ENCODE measurements around the gene YWHAH.

The YWHAH gene

DNA sequence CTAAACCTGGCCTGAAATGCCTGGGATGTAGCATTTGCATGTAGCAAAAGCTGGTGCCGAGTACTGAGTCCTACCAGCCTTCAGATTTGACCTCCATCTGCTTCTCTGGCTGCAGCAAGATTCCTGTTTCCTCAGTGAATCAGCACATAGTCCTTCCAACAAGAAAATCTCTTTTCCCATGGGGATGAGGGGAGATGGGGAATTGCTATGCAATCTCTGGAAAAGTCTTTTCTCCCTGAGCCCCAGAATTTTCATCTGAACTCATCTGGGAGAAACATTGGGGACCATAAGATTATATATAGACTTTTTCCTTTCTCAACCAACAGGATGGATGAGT lies 32.0 kb upstream of the YWHAH start:
- H3K9ac ChIP-seq (ENCODE audit: low read depth, low read length) = no peak overlapping the region
- no peaks in the 10 kb centered on the region for H3K9me3 ChIP-seq (ENCODE audit: insufficient read depth, low read length, severe bottlenecking)
- ATAC-seq (ENCODE audit: insufficient read depth, low read depth) = no peak
- H3K4me1 ChIP-seq (ENCODE audit: insufficient read depth, low read length) = no peaks in the 10 kb centered on the region
- no peak overlapping the region for H3K4me2 ChIP-seq (ENCODE audit: insufficient read depth, low read length)
- no peaks in the 10 kb centered on the region for H4K20me1 ChIP-seq (ENCODE audit: insufficient read depth, low read length)
- TF ChIP-seq, protein P1, sequence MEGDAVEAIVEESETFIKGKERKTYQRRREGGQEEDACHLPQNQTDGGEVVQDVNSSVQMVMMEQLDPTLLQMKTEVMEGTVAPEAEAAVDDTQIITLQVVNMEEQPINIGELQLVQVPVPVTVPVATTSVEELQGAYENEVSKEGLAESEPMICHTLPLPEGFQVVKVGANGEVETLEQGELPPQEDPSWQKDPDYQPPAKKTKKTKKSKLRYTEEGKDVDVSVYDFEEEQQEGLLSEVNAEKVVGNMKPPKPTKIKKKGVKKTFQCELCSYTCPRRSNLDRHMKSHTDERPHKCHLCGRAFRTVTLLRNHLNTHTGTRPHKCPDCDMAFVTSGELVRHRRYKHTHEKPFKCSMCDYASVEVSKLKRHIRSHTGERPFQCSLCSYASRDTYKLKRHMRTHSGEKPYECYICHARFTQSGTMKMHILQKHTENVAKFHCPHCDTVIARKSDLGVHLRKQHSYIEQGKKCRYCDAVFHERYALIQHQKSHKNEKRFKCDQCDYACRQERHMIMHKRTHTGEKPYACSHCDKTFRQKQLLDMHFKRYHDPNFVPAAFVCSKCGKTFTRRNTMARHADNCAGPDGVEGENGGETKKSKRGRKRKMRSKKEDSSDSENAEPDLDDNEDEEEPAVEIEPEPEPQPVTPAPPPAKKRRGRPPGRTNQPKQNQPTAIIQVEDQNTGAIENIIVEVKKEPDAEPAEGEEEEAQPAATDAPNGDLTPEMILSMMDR (IDR thresholded peaks at IDR 0.05; ENCODE audit: borderline replicate concordance, extremely low read depth, low read length, poor library complexity, severe bottlenecking) = no peak
- TF ChIP-seq EZH2 (IDR thresholded peaks at IDR 0.05; ENCODE audit: borderline replicate concordance, low read depth, low read length, severe bottlenecking) = no peak
- H3K79me2 ChIP-seq (ENCODE audit: insufficient read depth, low read length) = no peaks in the 10 kb centered on the region
- DNase-seq = no peak
- H3K36me3 ChIP-seq (ENCODE audit: insufficient read depth, low read length) = peaks cover 7% of the 10 kb centered on the region
- H3K4me3 ChIP-seq (ENCODE audit: low read depth in 1 of 2, low read length in 2 of 2) = no peak overlapping the region
- no peaks in the 10 kb centered on the region for H3K27me3 ChIP-seq (ENCODE audit: insufficient read depth, low read length, poor library complexity)
- no peak overlapping the region for H3K27ac ChIP-seq (ENCODE audit: low read length)
- H2AFZ ChIP-seq (ENCODE audit: low read depth, low read length) = no peak overlapping the region

DNA sequence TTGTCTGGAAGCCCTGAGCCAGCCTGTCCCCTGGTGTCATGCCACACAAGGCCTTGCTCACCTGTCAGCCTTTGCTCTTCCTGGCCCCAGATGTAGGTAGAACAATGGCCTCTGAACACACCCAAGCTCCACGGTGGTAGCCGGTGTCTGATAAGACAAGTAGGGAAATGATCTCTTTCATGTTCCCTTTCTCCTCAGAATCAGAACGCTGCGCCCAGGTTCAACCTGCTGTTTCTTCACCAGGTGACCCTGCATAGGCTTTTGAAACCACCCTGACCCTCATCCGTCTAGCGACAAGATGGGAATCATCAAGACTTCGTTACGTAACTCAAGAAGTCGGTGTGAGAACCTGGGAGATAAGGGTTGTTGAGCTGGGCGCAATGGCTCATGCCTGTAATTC lies 28.7 kb upstream of the YWHAH start:
- no peak for DNase-seq
- H3K79me2 ChIP-seq (ENCODE audit: insufficient read depth, low read length) = no peaks in the 10 kb centered on the region
- no peaks in the 10 kb centered on the region for H3K27me3 ChIP-seq (ENCODE audit: insufficient read depth, low read length, poor library complexity)
- no peak overlapping the region for H3K27ac ChIP-seq (ENCODE audit: low read length)
- no peak overlapping the region for H3K4me3 ChIP-seq (ENCODE audit: low read depth in 1 of 2, low read length in 2 of 2)
- no peaks in the 10 kb centered on the region for H3K4me1 ChIP-seq (ENCODE audit: insufficient read depth, low read length)
- H2AFZ ChIP-seq (ENCODE audit: low read depth, low read length) = no peak overlapping the region
- no peak overlapping the region for H3K4me2 ChIP-seq (ENCODE audit: insufficient read depth, low read length)
- no peaks in the 10 kb centered on the region for H3K9me3 ChIP-seq (ENCODE audit: insufficient read depth, low read length, severe bottlenecking)
- no peak for ATAC-seq (ENCODE audit: insufficient read depth, low read depth)
- H4K20me1 ChIP-seq (ENCODE audit: insufficient read depth, low read length) = no peaks in the 10 kb centered on the region
- no peak for TF ChIP-seq EZH2 (IDR thresholded peaks at IDR 0.05; ENCODE audit: borderline replicate concordance, low read depth, low read length, severe bottlenecking)
- TF ChIP-seq, protein P1 (IDR thresholded peaks at IDR 0.05; ENCODE audit: borderline replicate concordance, extremely low read depth, low read length, poor library complexity, severe bottlenecking) = no peak
- no peaks in the 10 kb centered on the region for H3K36me3 ChIP-seq (ENCODE audit: insufficient read depth, low read length)
- H3K9ac ChIP-seq (ENCODE audit: low read depth, low read length) = no peak overlapping the region

DNA sequence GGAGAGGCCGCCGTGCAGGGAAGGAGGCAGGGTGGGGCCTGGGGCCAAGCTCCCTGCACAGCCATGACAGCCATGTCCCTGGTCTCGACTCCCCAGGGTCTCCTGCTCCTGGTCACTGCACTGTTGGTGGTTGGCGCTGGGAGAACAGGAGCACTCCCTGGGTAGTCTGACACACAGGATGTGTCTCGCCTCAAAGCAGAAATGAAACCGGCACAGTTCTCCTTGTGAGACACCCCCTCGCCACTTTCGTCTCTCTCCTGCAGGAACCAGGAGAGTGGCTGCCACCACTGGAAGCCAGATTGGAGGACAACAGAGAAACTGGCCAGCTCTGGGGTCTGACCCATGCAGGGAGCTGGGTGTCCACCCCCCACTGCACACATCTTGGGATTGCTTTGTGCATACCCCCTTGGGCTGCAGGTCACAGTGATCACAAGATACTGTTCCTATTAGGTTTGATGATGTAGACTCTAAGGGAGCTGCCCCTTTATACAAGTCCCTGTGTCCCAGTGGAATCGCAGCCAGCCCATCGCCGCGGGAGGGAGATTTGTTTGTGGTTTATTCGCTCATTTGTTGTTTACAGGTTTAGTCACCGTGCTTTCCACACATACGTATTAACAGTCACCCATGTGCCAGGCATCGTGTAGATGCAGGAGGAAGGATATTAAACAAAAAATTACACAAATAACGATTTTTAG lies 27.0 kb upstream of the YWHAH start:
- no peaks in the 10 kb centered on the region for H3K79me2 ChIP-seq (ENCODE audit: insufficient read depth, low read length)
- no peaks in the 10 kb centered on the region for H3K27me3 ChIP-seq (ENCODE audit: insufficient read depth, low read length, poor library complexity)
- ATAC-seq (ENCODE audit: insufficient read depth, low read depth) (no peak), DNase-seq (no peak)
- TF ChIP-seq, protein P1 (IDR thresholded peaks at IDR 0.05; ENCODE audit: borderline replicate concordance, extremely low read depth, low read length, poor library complexity, severe bottlenecking) = no peak
- no peak for TF ChIP-seq EZH2 (IDR thresholded peaks at IDR 0.05; ENCODE audit: borderline replicate concordance, low read depth, low read length, severe bottlenecking)
- no peak overlapping the region for H2AFZ ChIP-seq (ENCODE audit: low read depth, low read length)
- H3K27ac ChIP-seq (ENCODE audit: low read length) = no peak overlapping the region
- H4K20me1 ChIP-seq (ENCODE audit: insufficient read depth, low read length) = no peaks in the 10 kb centered on the region
- H3K4me1 ChIP-seq (ENCODE audit: insufficient read depth, low read length) = no peaks in the 10 kb centered on the region
- no peaks in the 10 kb centered on the region for H3K36me3 ChIP-seq (ENCODE audit: insufficient read depth, low read length)
- no peak overlapping the region for H3K4me3 ChIP-seq (ENCODE audit: low read depth in 1 of 2, low read length in 2 of 2)
- no peak overlapping the region for H3K9ac ChIP-seq (ENCODE audit: low read depth, low read length)
- no peaks in the 10 kb centered on the region for H3K9me3 ChIP-seq (ENCODE audit: insufficient read depth, low read length, severe bottlenecking)
- H3K4me2 ChIP-seq (ENCODE audit: insufficient read depth, low read length) = no peak overlapping the region

Measured in DND-41 (cell line).